GM12878 (cell line): ENCODE results near the gene TP73. TPM values are rescaled to one million over a fixed set of nuclear protein-coding genes. Genes with fewer than 3 reads are reported as not detected.
A peak's percentile ranks its signal among the peaks of the same experiment; 100 is the strongest.

Experiments
- ATAC-seq: fragments of 200-7000 bp; cut with Tn5 transposase; 3 replicates; pipeline ENCODE4 v1.9.1; 2020; ENCODE audit warnings: mild to moderate bottlenecking, moderate library complexity
- BruUV-seq: library from RNA; stranded (reverse); fragments of 400-500 nt; replicated peaks from 2 replicates; lab custom pipeline; 2021; lab: Mats Ljungman, UMichigan
- CTCF ChIA-PET: fragments of 300-600 bp; sonication (Branson Sonifier 250); formaldehyde crosslinking; extraction: SDS; loops from one replicate; lab custom pipeline; 2021; ENCODE audit warnings: inconsistent platforms; lab: Yijun Ruan, JAX
- POLR2A ChIA-PET: fragments of 350-600 bp; formaldehyde crosslinking; extraction: SDS; loops from one replicate; lab custom pipeline; 2021; ENCODE audit warnings: inconsistent platforms; lab: Charles Lee
- RAD21 ChIA-PET: fragments of 300-600 bp; sonication (Branson Sonifier 250); formaldehyde crosslinking; loops from one replicate; lab custom pipeline; 2023; ENCODE audit warnings: antibody characterized with exemption; ENCODE audit not compliant: unreplicated experiment; lab: Charles Lee
- SMC1A ChIA-PET: fragments of 300-600 bp; sonication (Branson Sonifier 250); formaldehyde crosslinking; loops from one replicate; lab custom pipeline; 2023; ENCODE audit not compliant: unreplicated experiment, uncharacterized antibody; lab: Charles Lee
- DNase-seq: peaks from one replicate; pipeline ENCODE4 v3.0.0-alpha.2; 2011; ENCODE audit warnings: low read depth, low spot score
- FAIRE-seq: peaks from 3 replicates; lab custom pipeline; 2011; peaks lifted over from hg19 to GRCh38; lab: Jason Lieb, UNC
- H2AFZ ChIP-seq: 2 replicates; pipeline ENCODE4 v1.6.0; 2011; ENCODE audit warnings: low read depth, low read length, control low read depth; ENCODE audit not compliant: control insufficient read depth
- H3K27ac ChIP-seq: 2 replicates; pipeline ENCODE4 v1.5.1; 2011; ENCODE audit warnings: control low read depth; ENCODE audit not compliant: control insufficient read depth, insufficient read depth
- H3K27me3 ChIP-seq, 2 experiments: replicated peaks in 1 of 2; 2 replicates each; pipeline versions ENCODE4 v1.6.0 to v1.6.1; 2011; ENCODE audit warnings: low read length in 1 of 2; ENCODE audit not compliant: control insufficient read depth in 2 of 2, insufficient read depth in 2 of 2
- H3K36me3 ChIP-seq, 2 experiments: 2 replicates each; pipeline ENCODE4 v1.5.1; 2011; ENCODE audit warnings: low read length in 1 of 2; ENCODE audit not compliant: control insufficient read depth in 2 of 2, insufficient read depth in 2 of 2
- H3K4me1 ChIP-seq: 2 replicates; pipeline ENCODE4 v1.6.1; 2011; ENCODE audit warnings: mild to moderate bottlenecking, low read length, moderate library complexity, mixed read lengths; ENCODE audit not compliant: control insufficient read depth, insufficient read depth
- H3K4me2 ChIP-seq: 2 replicates; pipeline ENCODE4 v1.6.0; 2011; ENCODE audit warnings: control low read depth; ENCODE audit not compliant: control insufficient read depth, insufficient read depth
- H3K4me3 ChIP-seq: fragments of 200-600 bp; sonication (generic); 2 replicates; pipeline ENCODE4 v1.5.1; 2016
- H3K79me2 ChIP-seq: 2 replicates; pipeline ENCODE4 v1.6.0; 2011; ENCODE audit warnings: low read length; ENCODE audit not compliant: control insufficient read depth, insufficient read depth
- H3K9ac ChIP-seq: 2 replicates; pipeline ENCODE4 v1.8.0; 2011; ENCODE audit warnings: low read length, control low read depth, mixed read lengths; ENCODE audit not compliant: control insufficient read depth, insufficient read depth
- H3K9me3 ChIP-seq: replicated peaks from 3 replicates; pipeline ENCODE4 v1.5.1; 2011; ENCODE audit warnings: mild to moderate bottlenecking, low read length; ENCODE audit not compliant: control insufficient read depth, insufficient read depth
- H4K20me1 ChIP-seq: 2 replicates; pipeline ENCODE4 v1.6.0; 2011; ENCODE audit not compliant: control insufficient read depth, insufficient read depth
- ATF2 ChIP-seq: IDR thresholded peaks from 2 replicates; pipeline ENCODE4 v1.6.1; 2012; ENCODE audit warnings: low read length, inconsistent platforms
- BHLHE40 ChIP-seq, 2 experiments: fragments of 450-650 bp in 1 of 2; IDR thresholded peaks; 2 replicates each; pipeline ENCODE4 v1.6.1; 2011 to 2017; ENCODE audit warnings: low read depth in 2 of 2, borderline replicate concordance in 1 of 2, improper control_type of control experiment in 1 of 2, low read length in 1 of 2, mild to moderate bottlenecking in 1 of 2
- CREB1 ChIP-seq: IDR thresholded peaks from 2 replicates; pipeline ENCODE4 v1.6.1; 2012; ENCODE audit warnings: low read depth, mild to moderate bottlenecking, inconsistent platforms
- CUX1 ChIP-seq: IDR thresholded peaks from 2 replicates; pipeline ENCODE4 v1.6.1; 2012; ENCODE audit warnings: improper control_type of control experiment, low read depth, low read length; ENCODE audit not compliant: insufficient replicate concordance
- MEF2B ChIP-seq: fragments of 450-650 bp; IDR thresholded peaks from 2 replicates; pipeline ENCODE4 v1.6.1; 2018; ENCODE audit warnings: mild to moderate bottlenecking, moderate library complexity; ENCODE audit not compliant: partially characterized antibody, poor library complexity, severe bottlenecking
- MTA3 ChIP-seq: IDR thresholded peaks from 2 replicates; pipeline ENCODE4 v1.6.1; 2012; ENCODE audit warnings: low read length, inconsistent platforms, borderline replicate concordance
- MXI1 ChIP-seq: fragments of 150-350 bp; IDR thresholded peaks from 2 replicates; pipeline ENCODE4 v1.6.1; 2011; ENCODE audit warnings: low read depth, mild to moderate bottlenecking, inconsistent platforms, low read length, improper control_type of control experiment
- NBN ChIP-seq: fragments of 450-650 bp; IDR thresholded peaks from 2 replicates; pipeline ENCODE4 v1.6.1; 2016
- PKNOX1 ChIP-seq: fragments of 450-650 bp; IDR thresholded peaks from 2 replicates; pipeline ENCODE4 v1.6.1; 2016; ENCODE audit warnings: mild to moderate bottlenecking
- TARDBP ChIP-seq: IDR thresholded peaks from 2 replicates; pipeline ENCODE4 v1.6.1; 2016; ENCODE audit warnings: borderline replicate concordance
- USF1 ChIP-seq: IDR thresholded peaks from 2 replicates; pipeline ENCODE4 v1.6.1; 2011; ENCODE audit warnings: borderline replicate concordance, low read depth, mild to moderate bottlenecking, moderate library complexity, mixed read lengths, low read length; ENCODE audit not compliant: insufficient read depth; ENCODE audit errors: extremely low read length
- WGBS: methylation state at CpG from one replicate; pipeline ENCODE4 v1.1.6; 2016; ENCODE audit warnings: low lambda C conversion rate; ENCODE audit not compliant: insufficient replicate concordance, insufficient coverage; ENCODE audit errors: missing lambda C conversion rate; 5-methylcytosine and 5-hydroxymethylcytosine counted together
- in situ Hi-C: fragments of 300-500 bp; cut with MboI; formaldehyde crosslinking; loops from 9 replicates; pipeline ENCODE4 v1.14.3; 2018; ENCODE audit warnings: mixed read lengths
- intact Hi-C: fragments of 100-400 bp; cut with micrococcal nuclease; formaldehyde crosslinking; loops from one replicate; pipeline ENCODE4 v1.14.2; 2022; ENCODE audit not compliant: unreplicated experiment
- polyA plus RNA-seq, 11 experiments: library from polyadenylated mRNA; depleted of rRNA in 4 of 11; unstranded in 6 of 11; stranded (reverse) in 5 of 11; fragments of >200 nt; fragmentation: Nextera tagmentation in 4 of 11; fragmentation: Illumina TruSeq in 1 of 11; extraction: Ambion mirVana in 4 of 11; extraction: Trizol in 1 of 11; gene quantifications; 1 replicate in 1 of 11; 2 replicates in 10 of 11; pipeline versions ENCODE4 v1.2.1 to v1.2.3, GENCODE V29; 2011 to 2016; ENCODE audit warnings: inconsistent platforms in 2 of 11, missing spikeins in 2 of 11, low read depth in 1 of 11
- total RNA-seq, 4 experiments: library from RNA; depleted of rRNA in 3 of 4; stranded (reverse); fragments of >200 nt in 3 of 4; fragmentation: Illumina TruSeq in 1 of 4; extraction: Trizol in 1 of 4; gene quantifications; 2 replicates each; pipeline versions ENCODE4 v1.2.1 to v1.2.3, GENCODE V29; 2013 to 2021

TP73 gene
- total and polyA plus RNA-seq, 10 of the 15 experiments (the other 5 are each of a cell fraction or from before 2014, with no cell fraction given), result 0.08 to 54.2 (median 14.9) TPM

GRCh38 chr1:3608154-3608553 is 44.2 kb upstream of the TP73 start:
- no peak overlapping the region for H3K4me2 ChIP-seq
- FAIRE-seq (no peak), DNase-seq (no peak), ATAC-seq (no peak)
- RAD21 ChIA-PET, result interaction anchor here (0.8 kb wide), 1 partner anchor 11 kb away, joined by 3 read pairs; no protein-coding TSS in a partner anchor
- no peak overlapping the region for H3K4me3 ChIP-seq
- no peaks in the 10 kb centered on the region for H3K9me3 ChIP-seq
- no peak overlapping the region for H3K27ac ChIP-seq
- SMC1A ChIA-PET, result no interaction called here
- 12% methylated on average over 7 of the region's 7 CpGs for WGBS
- no peaks in the 10 kb centered on the region for H3K4me1 ChIP-seq
- intact Hi-C loops (no loop called here), in situ Hi-C loops (no loop called here)
- CTCF ChIA-PET, result interaction anchor here (0.6 kb wide), 1 partner anchor 122 kb away, joined by 3 read pairs; no protein-coding TSS in a partner anchor
- POLR2A ChIA-PET, result no interaction called here
- H3K9ac ChIP-seq, result no peak overlapping the region
- no peaks in the 10 kb centered on the region for H3K36me3 ChIP-seq
- H4K20me1 ChIP-seq, result no peaks in the 10 kb centered on the region
- no peak for TF ChIP-seq CREB1
- TF ChIP-seq BHLHE40 (IDR thresholded peaks at IDR 0.05; ENCODE audit: borderline replicate concordance in 1 of 2, low read depth in 2 of 2, low read length in 1 of 2), result peak in 1 of 2 experiments; percentile 67; a peak in 2 of 4 replicates
- TF ChIP-seq MXI1, result no peak
- TF ChIP-seq MTA3, result no peak
- no peak for TF ChIP-seq ATF2
- no peak for TF ChIP-seq NBN
- TF ChIP-seq USF1, result peak; percentile 50
- no peak for TF ChIP-seq CUX1
- no peak for TF ChIP-seq MEF2B
- no peak for TF ChIP-seq TARDBP
- peak; percentile 37; the same call in 1 of the 2 replicates for TF ChIP-seq PKNOX1
- BruUV-seq, result no TSS peak
- H2AFZ ChIP-seq, result no peak overlapping the region
- peaks cover 2 to 8% of the 10 kb centered on the region in 2 experiments; a peak in 3 of 4 replicates for H3K27me3 ChIP-seq
- no peaks in the 10 kb centered on the region for H3K79me2 ChIP-seq
